Measurements from ENCODE around the gene CSF1.

The CSF1 gene

GRCh38 chr1:109866071-109866470 is 44.6 kb upstream of the CSF1 start:
- Histone ChIP-seq H3K4me3 (ENCODE audit: low read depth, low read length) (no peak overlapping the region), H3K4me1 (no peaks in the 10 kb centered on the region), H2AFZ (no peak overlapping the region), H3K9me3 (ENCODE audit: control insufficient read depth, low read length) (no peaks in the 10 kb centered on the region), H3K4me2 (ENCODE audit: low read length) (no peak overlapping the region), H3K27ac (no peak overlapping the region), H3K9ac (no peak overlapping the region), H3K36me3 (ENCODE audit: control insufficient read depth, insufficient read depth, low read length) (no peaks in the 10 kb centered on the region), H3K79me2 (no peaks in the 10 kb centered on the region), H3K27me3 (ENCODE audit: control insufficient read depth, insufficient read depth, low read length) (no peaks in the 10 kb centered on the region)
- no peak for TF ChIP-seq CTCF (IDR thresholded peaks at IDR 0.05)

- no peaks in the 10 kb centered on the region for H3K79me2 ChIP-seq
- H3K4me2 ChIP-seq (ENCODE audit: low read length) = no peak overlapping the region
- H3K4me3 ChIP-seq (ENCODE audit: low read depth, low read length) = no peak overlapping the region
- H3K9me3 ChIP-seq (ENCODE audit: control insufficient read depth, low read length) = no peaks in the 10 kb centered on the region
- H3K4me1 ChIP-seq = no peaks in the 10 kb centered on the region
- no peak overlapping the region for H2AFZ ChIP-seq
- no peak overlapping the region for H3K9ac ChIP-seq
- no peaks in the 10 kb centered on the region for H3K27me3 ChIP-seq (ENCODE audit: control insufficient read depth, insufficient read depth, low read length)
- H3K27ac ChIP-seq = no peak overlapping the region
- TF ChIP-seq CTCF (IDR thresholded peaks at IDR 0.05) = no peak
- no peaks in the 10 kb centered on the region for H3K36me3 ChIP-seq (ENCODE audit: control insufficient read depth, insufficient read depth, low read length)
Observed at GRCh38 chr1:109873278-109874175, 37.1 kb upstream of the CSF1 start.

GRCh38 chr1:109874445-109874844 is 36.2 kb upstream of the CSF1 start:
- Histone ChIP-seq H3K79me2 (no peaks in the 10 kb centered on the region), H2AFZ (no peak overlapping the region), H3K9me3 (ENCODE audit: control insufficient read depth, low read length) (no peaks in the 10 kb centered on the region), H3K4me3 (ENCODE audit: low read depth, low read length) (no peak overlapping the region), H3K4me1 (no peaks in the 10 kb centered on the region), H3K27me3 (ENCODE audit: control insufficient read depth, insufficient read depth, low read length) (no peaks in the 10 kb centered on the region), H3K9ac (no peak overlapping the region), H3K27ac (no peak overlapping the region), H3K4me2 (ENCODE audit: low read length) (no peak overlapping the region), H3K36me3 (ENCODE audit: control insufficient read depth, insufficient read depth, low read length) (no peaks in the 10 kb centered on the region)
- no peak for TF ChIP-seq CTCF (IDR thresholded peaks at IDR 0.05)

- H3K9me3 ChIP-seq (ENCODE audit: control insufficient read depth, low read length) = no peaks in the 10 kb centered on the region
- H3K9ac ChIP-seq = no peak overlapping the region
- H3K4me2 ChIP-seq (ENCODE audit: low read length) = no peak overlapping the region
- H3K36me3 ChIP-seq (ENCODE audit: control insufficient read depth, insufficient read depth, low read length) = no peaks in the 10 kb centered on the region
- no peak overlapping the region for H3K4me3 ChIP-seq (ENCODE audit: low read depth, low read length)
- TF ChIP-seq CTCF (IDR thresholded peaks at IDR 0.05) = no peak
- H3K4me1 ChIP-seq = no peaks in the 10 kb centered on the region
- H3K79me2 ChIP-seq = no peaks in the 10 kb centered on the region
- H2AFZ ChIP-seq = no peak overlapping the region
- H3K27ac ChIP-seq = no peak overlapping the region
- H3K27me3 ChIP-seq (ENCODE audit: control insufficient read depth, insufficient read depth, low read length) = no peaks in the 10 kb centered on the region
Observed at GRCh38 chr1:109875874-109876273, 34.8 kb upstream of the CSF1 start.

Data from parathyroid adenoma (tissue), 2 donors.